GM12878 (cell line): ENCODE measurements around the gene AJM1. TPM values are rescaled to one million over a fixed set of nuclear protein-coding genes. Genes with fewer than 3 reads are reported as not detected.

Experiments used
- ATAC-seq: fragments of 200-7000 bp; cut with Tn5 transposase; 3 replicates; pipeline ENCODE4 v1.9.1; 2020; ENCODE audit warnings: mild to moderate bottlenecking, moderate library complexity
- BruUV-seq: library from RNA; stranded (reverse); fragments of 400-500 nt; replicated peaks from 2 replicates; lab custom pipeline; 2021; lab: Mats Ljungman, UMichigan
- CTCF ChIA-PET: fragments of 300-600 bp; sonication (Branson Sonifier 250); formaldehyde crosslinking; extraction: SDS; loops from one replicate; lab custom pipeline; 2021; ENCODE audit warnings: inconsistent platforms; lab: Yijun Ruan, JAX
- POLR2A ChIA-PET: fragments of 350-600 bp; formaldehyde crosslinking; extraction: SDS; loops from one replicate; lab custom pipeline; 2021; ENCODE audit warnings: inconsistent platforms; lab: Charles Lee
- RAD21 ChIA-PET: fragments of 300-600 bp; sonication (Branson Sonifier 250); formaldehyde crosslinking; loops from one replicate; lab custom pipeline; 2023; ENCODE audit warnings: antibody characterized with exemption; ENCODE audit not compliant: unreplicated experiment; lab: Charles Lee
- SMC1A ChIA-PET: fragments of 300-600 bp; sonication (Branson Sonifier 250); formaldehyde crosslinking; loops from one replicate; lab custom pipeline; 2023; ENCODE audit not compliant: unreplicated experiment, uncharacterized antibody; lab: Charles Lee
- DNase-seq: peaks from one replicate; pipeline ENCODE4 v3.0.0-alpha.2; 2011; ENCODE audit warnings: low read depth, low spot score
- FAIRE-seq: peaks from 3 replicates; lab custom pipeline; 2011; peaks lifted over from hg19 to GRCh38; lab: Jason Lieb, UNC
- H2AFZ ChIP-seq: 2 replicates; pipeline ENCODE4 v1.6.0; 2011; ENCODE audit warnings: low read depth, low read length, control low read depth; ENCODE audit not compliant: control insufficient read depth
- H3K27ac ChIP-seq: 2 replicates; pipeline ENCODE4 v1.5.1; 2011; ENCODE audit warnings: control low read depth; ENCODE audit not compliant: control insufficient read depth, insufficient read depth
- H3K27me3 ChIP-seq, 2 experiments: replicated peaks in 1 of 2; 2 replicates each; pipeline versions ENCODE4 v1.6.0 to v1.6.1; 2011; ENCODE audit warnings: low read length in 1 of 2; ENCODE audit not compliant: control insufficient read depth in 2 of 2, insufficient read depth in 2 of 2
- H3K36me3 ChIP-seq, 2 experiments: 2 replicates each; pipeline ENCODE4 v1.5.1; 2011; ENCODE audit warnings: low read length in 1 of 2; ENCODE audit not compliant: control insufficient read depth in 2 of 2, insufficient read depth in 2 of 2
- H3K4me1 ChIP-seq: 2 replicates; pipeline ENCODE4 v1.6.1; 2011; ENCODE audit warnings: mild to moderate bottlenecking, low read length, moderate library complexity, mixed read lengths; ENCODE audit not compliant: control insufficient read depth, insufficient read depth
- H3K4me2 ChIP-seq: 2 replicates; pipeline ENCODE4 v1.6.0; 2011; ENCODE audit warnings: control low read depth; ENCODE audit not compliant: control insufficient read depth, insufficient read depth
- H3K4me3 ChIP-seq: fragments of 200-600 bp; sonication (generic); 2 replicates; pipeline ENCODE4 v1.5.1; 2016
- H3K79me2 ChIP-seq: 2 replicates; pipeline ENCODE4 v1.6.0; 2011; ENCODE audit warnings: low read length; ENCODE audit not compliant: control insufficient read depth, insufficient read depth
- H3K9ac ChIP-seq: 2 replicates; pipeline ENCODE4 v1.8.0; 2011; ENCODE audit warnings: low read length, control low read depth, mixed read lengths; ENCODE audit not compliant: control insufficient read depth, insufficient read depth
- H3K9me3 ChIP-seq: replicated peaks from 3 replicates; pipeline ENCODE4 v1.5.1; 2011; ENCODE audit warnings: mild to moderate bottlenecking, low read length; ENCODE audit not compliant: control insufficient read depth, insufficient read depth
- H4K20me1 ChIP-seq: 2 replicates; pipeline ENCODE4 v1.6.0; 2011; ENCODE audit not compliant: control insufficient read depth, insufficient read depth
- FOS ChIP-seq: IDR thresholded peaks from 3 replicates; pipeline ENCODE4 v1.6.1; 2011; ENCODE audit warnings: borderline replicate concordance; ENCODE audit not compliant: insufficient read length; ENCODE audit errors: extremely low read depth
- KDM1A ChIP-seq: fragments of 200-600 bp; sonication (generic); IDR thresholded peaks from 2 replicates; pipeline ENCODE4 v1.6.1; 2016; ENCODE audit warnings: borderline replicate concordance
- KLF5 ChIP-seq: fragments of 450-650 bp; IDR thresholded peaks from 2 replicates; pipeline ENCODE4 v1.6.1; 2014; ENCODE audit warnings: mild to moderate bottlenecking; ENCODE audit not compliant: partially characterized antibody
- MEF2B ChIP-seq: fragments of 450-650 bp; IDR thresholded peaks from 2 replicates; pipeline ENCODE4 v1.6.1; 2018; ENCODE audit warnings: mild to moderate bottlenecking, moderate library complexity; ENCODE audit not compliant: partially characterized antibody, poor library complexity, severe bottlenecking
- MTA2 ChIP-seq: fragments of 450-650 bp; IDR thresholded peaks from 2 replicates; pipeline ENCODE4 v1.6.1; 2016; ENCODE audit warnings: low read depth, mild to moderate bottlenecking, moderate library complexity
- NFIC ChIP-seq: IDR thresholded peaks from 2 replicates; pipeline ENCODE4 v1.6.1; 2012; ENCODE audit warnings: low read depth, mild to moderate bottlenecking, inconsistent platforms, low read length, moderate library complexity
- RBBP5 ChIP-seq: fragments of 200-600 bp; sonication (generic); conservative IDR thresholded peaks from 2 replicates; pipeline ENCODE4 v1.6.1; 2016
- RFX5 ChIP-seq: IDR thresholded peaks from 2 replicates; pipeline ENCODE4 v1.6.1; 2011; ENCODE audit warnings: low read depth, low read length, improper control_type of control experiment
- TAF1 ChIP-seq: IDR thresholded peaks from 2 replicates; pipeline ENCODE4 v1.6.1; 2011; ENCODE audit warnings: mild to moderate bottlenecking, low read depth, low read length, borderline replicate concordance
- ZNF384 ChIP-seq: IDR thresholded peaks from 2 replicates; pipeline ENCODE4 v1.6.1; 2012; ENCODE audit warnings: low read depth, mild to moderate bottlenecking, low read length, improper control_type of control experiment, borderline replicate concordance
- WGBS: methylation state at CpG from one replicate; pipeline ENCODE4 v1.1.6; 2016; ENCODE audit warnings: low lambda C conversion rate; ENCODE audit not compliant: insufficient replicate concordance, insufficient coverage; ENCODE audit errors: missing lambda C conversion rate; 5-methylcytosine and 5-hydroxymethylcytosine counted together
- in situ Hi-C: fragments of 300-500 bp; cut with MboI; formaldehyde crosslinking; loops from 9 replicates; pipeline ENCODE4 v1.14.3; 2018; ENCODE audit warnings: mixed read lengths
- intact Hi-C: fragments of 100-400 bp; cut with micrococcal nuclease; formaldehyde crosslinking; loops from one replicate; pipeline ENCODE4 v1.14.2; 2022; ENCODE audit not compliant: unreplicated experiment
- polyA plus RNA-seq, 11 experiments: library from polyadenylated mRNA; depleted of rRNA in 4 of 11; unstranded in 6 of 11; stranded (reverse) in 5 of 11; fragments of >200 nt; fragmentation: Nextera tagmentation in 4 of 11; fragmentation: Illumina TruSeq in 1 of 11; extraction: Ambion mirVana in 4 of 11; extraction: Trizol in 1 of 11; gene quantifications; 1 replicate in 1 of 11; 2 replicates in 10 of 11; pipeline versions ENCODE4 v1.2.1 to v1.2.3, GENCODE V29; 2011 to 2016; ENCODE audit warnings: inconsistent platforms in 2 of 11, missing spikeins in 2 of 11, low read depth in 1 of 11
- total RNA-seq, 4 experiments: library from RNA; depleted of rRNA in 3 of 4; stranded (reverse); fragments of >200 nt in 3 of 4; fragmentation: Illumina TruSeq in 1 of 4; extraction: Trizol in 1 of 4; gene quantifications; 2 replicates each; pipeline versions ENCODE4 v1.2.1 to v1.2.3, GENCODE V29; 2013 to 2021
- TF ChIP-seq, protein P1 (sequence below): IDR thresholded peaks from 2 replicates; pipeline ENCODE4 v1.6.1; 2012; ENCODE audit warnings: low read depth, low read length, improper control_type of control experiment
- TF ChIP-seq, protein P2 (sequence below): fragments of 150-350 bp; IDR thresholded peaks from 2 replicates; pipeline ENCODE4 v1.6.1; 2016; ENCODE audit warnings: low read depth, low read length

The AJM1 gene
- total and polyA plus RNA-seq, 10 of the 15 experiments (the other 5 are each of a cell fraction or from before 2014, with no cell fraction given): 0.06 to 2.5 (median 1.0) TPM; not detected in 2

DNA sequence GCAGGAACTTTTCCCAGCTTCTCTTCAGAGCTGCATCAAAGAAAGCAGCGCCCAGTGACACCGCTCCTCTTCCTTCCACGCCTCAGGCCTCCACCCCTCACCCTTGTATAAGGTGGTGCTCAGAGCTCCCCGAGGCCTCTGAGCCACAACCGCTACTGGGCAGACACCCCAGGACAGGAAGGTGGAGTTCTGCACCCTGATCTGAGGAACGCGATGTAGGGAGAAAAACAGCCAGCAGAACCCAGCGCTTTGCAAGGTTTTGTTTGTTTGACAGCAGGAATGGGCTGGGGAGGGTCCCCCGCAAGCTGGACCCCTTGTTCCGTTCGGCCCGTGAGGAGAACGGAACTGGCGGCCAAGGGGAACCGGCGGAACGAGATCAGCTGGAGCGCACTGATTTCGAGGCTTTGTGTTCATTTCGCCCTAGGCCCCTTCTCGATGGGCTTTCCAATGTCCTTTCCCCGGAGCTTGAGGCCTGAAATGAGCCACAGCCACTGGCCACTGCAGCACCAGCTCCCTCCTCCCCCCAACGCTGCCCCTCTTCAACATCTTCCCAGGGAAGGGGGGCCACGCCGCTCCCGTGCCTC lies 19.7 kb downstream of the AJM1 start:
- ChIA-PET RAD21 (no interaction called here), POLR2A (interaction anchor here (1.0 kb wide), 1 partner anchor 67 kb away, joined by 3 read pairs; no protein-coding TSS in a partner anchor), CTCF (interaction anchor here (0.6 to 0.7 kb wide), 2 partner anchors 48 to 949 kb away, joined by 3 to 4 read pairs; no protein-coding TSS in a partner anchor), SMC1A (interaction anchor here (1.1 to 1.4 kb wide), 2 partner anchors 16 to 23 kb away, joined by 3 to 4 read pairs; no protein-coding TSS in a partner anchor)
- no peak overlapping the region for H3K9ac ChIP-seq
- 0 out of 2 replicates have a peak, but pooled peaks cover 2% of the 10 kb centered on the region for H4K20me1 ChIP-seq
- H3K27me3 ChIP-seq: no peaks in the 10 kb centered on the region
- no TSS peak for BruUV-seq
- TF ChIP-seq, protein P1, sequence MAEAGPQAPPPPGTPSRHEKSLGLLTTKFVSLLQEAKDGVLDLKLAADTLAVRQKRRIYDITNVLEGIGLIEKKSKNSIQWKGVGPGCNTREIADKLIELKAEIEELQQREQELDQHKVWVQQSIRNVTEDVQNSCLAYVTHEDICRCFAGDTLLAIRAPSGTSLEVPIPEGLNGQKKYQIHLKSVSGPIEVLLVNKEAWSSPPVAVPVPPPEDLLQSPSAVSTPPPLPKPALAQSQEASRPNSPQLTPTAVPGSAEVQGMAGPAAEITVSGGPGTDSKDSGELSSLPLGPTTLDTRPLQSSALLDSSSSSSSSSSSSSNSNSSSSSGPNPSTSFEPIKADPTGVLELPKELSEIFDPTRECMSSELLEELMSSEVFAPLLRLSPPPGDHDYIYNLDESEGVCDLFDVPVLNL: no peak
- TF ChIP-seq KDM1A (no peak), FOS (no peak), KLF5 (no peak), ZNF384 (no peak), RFX5 (no peak), MTA2 (no peak), NFIC (no peak), TAF1 (no peak), RBBP5 (no peak), MEF2B (no peak)
- TF ChIP-seq, protein P2, sequence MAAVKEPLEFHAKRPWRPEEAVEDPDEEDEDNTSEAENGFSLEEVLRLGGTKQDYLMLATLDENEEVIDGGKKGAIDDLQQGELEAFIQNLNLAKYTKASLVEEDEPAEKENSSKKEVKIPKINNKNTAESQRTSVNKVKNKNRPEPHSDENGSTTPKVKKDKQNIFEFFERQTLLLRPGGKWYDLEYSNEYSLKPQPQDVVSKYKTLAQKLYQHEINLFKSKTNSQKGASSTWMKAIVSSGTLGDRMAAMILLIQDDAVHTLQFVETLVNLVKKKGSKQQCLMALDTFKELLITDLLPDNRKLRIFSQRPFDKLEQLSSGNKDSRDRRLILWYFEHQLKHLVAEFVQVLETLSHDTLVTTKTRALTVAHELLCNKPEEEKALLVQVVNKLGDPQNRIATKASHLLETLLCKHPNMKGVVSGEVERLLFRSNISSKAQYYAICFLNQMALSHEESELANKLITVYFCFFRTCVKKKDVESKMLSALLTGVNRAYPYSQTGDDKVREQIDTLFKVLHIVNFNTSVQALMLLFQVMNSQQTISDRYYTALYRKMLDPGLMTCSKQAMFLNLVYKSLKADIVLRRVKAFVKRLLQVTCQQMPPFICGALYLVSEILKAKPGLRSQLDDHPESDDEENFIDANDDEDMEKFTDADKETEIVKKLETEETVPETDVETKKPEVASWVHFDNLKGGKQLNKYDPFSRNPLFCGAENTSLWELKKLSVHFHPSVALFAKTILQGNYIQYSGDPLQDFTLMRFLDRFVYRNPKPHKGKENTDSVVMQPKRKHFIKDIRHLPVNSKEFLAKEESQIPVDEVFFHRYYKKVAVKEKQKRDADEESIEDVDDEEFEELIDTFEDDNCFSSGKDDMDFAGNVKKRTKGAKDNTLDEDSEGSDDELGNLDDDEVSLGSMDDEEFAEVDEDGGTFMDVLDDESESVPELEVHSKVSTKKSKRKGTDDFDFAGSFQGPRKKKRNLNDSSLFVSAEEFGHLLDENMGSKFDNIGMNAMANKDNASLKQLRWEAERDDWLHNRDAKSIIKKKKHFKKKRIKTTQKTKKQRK: no peak
- in situ Hi-C loops: no loop called here
- no peak overlapping the region for H3K4me3 ChIP-seq
- peaks cover 3 to 11% of the 10 kb centered on the region in 2 experiments; a peak in 3 of 4 replicates for H3K36me3 ChIP-seq
- no peak overlapping the region for H2AFZ ChIP-seq
- WGBS: 93% methylated on average over 26 of the region's 26 CpGs
- DNase-seq (no peak), ATAC-seq (no peak), FAIRE-seq (no peak)
- H3K4me1 ChIP-seq: peaks cover 5% of the 10 kb centered on the region
- intact Hi-C loops: no loop called here
- no peaks in the 10 kb centered on the region for H3K9me3 ChIP-seq
- H3K4me2 ChIP-seq: no peak overlapping the region
- H3K27ac ChIP-seq: no peak overlapping the region
- peaks cover 22% of the 10 kb centered on the region for H3K79me2 ChIP-seq
